ENCODE data around the gene DPY19L1.
"Not testable (repeated sequence)": the region's sequence is repeated elsewhere in the genome, so short reads cannot be mapped to it uniquely, and the experiment has no call there.

The DPY19L1 gene

DNA sequence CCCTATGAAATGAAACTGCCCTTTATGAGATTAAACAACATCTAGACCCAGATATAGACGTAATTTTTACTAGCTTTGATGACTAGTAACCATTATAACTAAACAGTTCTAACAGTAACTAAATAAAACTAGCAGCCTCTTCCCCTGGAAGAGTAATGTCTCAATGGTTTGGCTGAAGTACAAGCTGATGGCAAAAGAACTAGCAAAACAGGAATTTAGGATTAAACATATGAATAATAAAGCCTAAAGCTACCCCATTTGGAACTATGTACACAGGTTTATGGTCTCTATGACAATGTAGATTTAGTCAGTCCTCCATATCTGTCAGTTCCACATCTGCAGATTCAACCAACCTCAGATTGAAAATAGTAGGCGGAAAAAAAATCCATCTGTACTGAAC is 6.4 kb downstream of the DPY19L1 start:
- DNase-seq: no peak

DNA sequence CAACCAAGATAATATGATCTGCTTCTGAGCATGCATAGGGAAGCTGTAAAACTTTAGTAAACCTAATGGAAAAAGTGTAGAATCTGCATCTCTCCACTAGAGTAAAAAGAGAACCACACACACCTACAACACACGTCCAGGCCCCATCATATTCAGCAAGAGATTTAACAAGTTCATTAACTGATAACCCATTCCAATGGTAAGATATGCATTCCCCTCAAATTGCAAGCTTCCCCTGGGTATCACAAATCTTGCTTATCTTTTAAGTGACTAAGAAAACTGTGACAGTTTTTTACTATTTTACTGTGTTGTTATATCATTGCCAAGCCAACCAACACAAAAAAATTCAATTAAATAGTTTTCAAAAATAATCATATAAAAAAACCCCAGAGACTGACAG is 8.0 kb downstream of the DPY19L1 start:
- DNase-seq: no peak

DNA sequence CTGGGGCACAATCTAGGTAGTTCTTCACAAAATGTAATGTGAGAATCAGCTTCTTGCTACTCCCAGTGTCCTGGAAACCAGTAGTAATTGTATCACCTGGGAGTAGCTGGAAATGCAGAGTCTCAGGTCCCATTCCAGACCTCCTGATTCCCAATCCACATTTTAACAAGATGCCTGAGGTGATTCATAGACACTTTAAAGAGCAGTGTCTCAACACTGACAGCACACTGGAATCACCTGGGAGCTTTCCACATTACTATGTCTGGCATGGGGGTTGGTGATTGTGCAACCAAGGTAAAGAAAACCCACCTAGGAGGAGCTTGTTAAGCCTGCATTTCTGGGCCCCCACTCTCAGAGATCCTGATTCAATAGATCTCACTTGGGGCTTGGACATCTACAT is 11.1 kb downstream of the DPY19L1 start:
- DNase-seq: no peak

DNA sequence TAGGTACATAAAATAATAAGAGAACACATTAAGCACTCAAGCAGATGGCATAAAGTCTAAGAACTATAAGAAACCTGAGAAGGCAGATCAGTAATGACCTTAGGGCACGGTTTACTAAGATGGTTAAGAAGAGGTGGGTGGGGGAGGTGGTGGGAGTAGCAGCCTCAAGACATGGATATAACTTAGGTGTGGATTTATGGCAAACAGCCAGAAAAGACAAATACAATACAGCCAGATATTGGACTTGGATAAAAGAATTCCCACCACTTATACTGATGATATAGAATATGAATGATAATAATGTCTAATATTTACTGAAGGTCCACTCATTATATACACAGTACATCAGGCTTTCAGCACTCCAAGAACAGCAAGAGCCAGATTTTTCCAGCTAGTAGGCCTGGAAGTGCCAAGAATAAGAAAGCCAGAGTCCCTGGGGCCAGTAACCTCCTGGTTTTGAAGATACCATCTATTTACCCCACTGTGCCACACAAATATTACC is 11.9 kb downstream of the DPY19L1 start:
- DNase-seq: no peak

DNA sequence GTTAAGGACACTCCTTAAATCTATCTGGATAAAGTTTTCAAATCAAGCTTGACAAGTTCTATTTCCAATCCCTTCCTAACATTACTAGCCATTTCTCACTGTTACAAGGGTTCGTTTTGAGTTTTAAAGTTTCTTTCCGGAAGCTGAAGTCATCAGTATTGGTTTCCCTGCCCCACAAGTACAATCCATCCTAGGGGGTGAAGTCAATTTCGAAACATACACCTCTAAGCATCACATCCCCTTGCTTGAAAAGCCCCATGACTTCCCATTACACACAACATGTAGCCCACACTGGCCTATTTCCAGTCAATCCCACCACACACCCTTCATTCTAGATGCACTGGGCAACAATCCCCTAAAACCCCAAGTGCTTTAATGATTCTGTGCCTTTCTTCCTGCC is 13.0 kb downstream of the DPY19L1 start:
- DNase-seq: no peak

DNA sequence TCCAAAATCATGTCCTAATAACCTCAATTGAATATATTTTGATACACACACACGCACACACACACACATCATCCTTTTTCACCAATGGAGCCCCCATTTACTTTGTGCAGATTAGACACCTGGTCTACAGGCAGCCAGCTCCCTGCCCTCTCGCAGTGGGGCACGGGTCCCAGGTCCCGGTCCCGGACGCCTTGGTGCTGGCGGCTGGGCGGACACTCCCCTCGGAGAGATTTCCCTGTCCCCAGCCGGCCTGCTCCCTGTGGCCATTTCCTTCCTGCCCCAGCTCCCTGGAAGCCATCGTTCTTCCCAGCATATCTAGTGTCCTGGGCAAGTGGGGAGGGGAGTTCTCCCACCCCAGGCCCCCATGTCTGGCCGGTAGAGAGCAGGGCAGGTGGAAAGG is 14.6 kb downstream of the DPY19L1 start:
- no peak for DNase-seq

DNA sequence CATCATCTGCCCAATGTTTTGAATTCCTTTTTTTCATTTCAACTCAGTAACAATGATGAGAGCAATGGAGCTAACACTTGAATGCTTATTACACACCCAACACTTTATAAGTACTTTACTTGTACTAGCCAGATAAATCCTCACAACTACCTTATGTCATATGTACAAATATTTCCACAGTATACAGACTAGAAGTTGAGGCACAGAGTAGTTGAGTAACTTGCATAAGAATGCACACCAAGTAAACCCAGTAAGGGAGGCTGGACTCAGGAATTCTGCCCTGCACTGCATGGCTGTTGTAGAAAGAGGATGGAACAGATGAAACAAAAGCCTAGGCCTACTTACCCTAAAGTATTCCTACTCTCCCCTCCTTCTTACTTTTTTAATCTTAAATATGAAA is 15.8 kb downstream of the DPY19L1 start:
- no peak for DNase-seq

DNA sequence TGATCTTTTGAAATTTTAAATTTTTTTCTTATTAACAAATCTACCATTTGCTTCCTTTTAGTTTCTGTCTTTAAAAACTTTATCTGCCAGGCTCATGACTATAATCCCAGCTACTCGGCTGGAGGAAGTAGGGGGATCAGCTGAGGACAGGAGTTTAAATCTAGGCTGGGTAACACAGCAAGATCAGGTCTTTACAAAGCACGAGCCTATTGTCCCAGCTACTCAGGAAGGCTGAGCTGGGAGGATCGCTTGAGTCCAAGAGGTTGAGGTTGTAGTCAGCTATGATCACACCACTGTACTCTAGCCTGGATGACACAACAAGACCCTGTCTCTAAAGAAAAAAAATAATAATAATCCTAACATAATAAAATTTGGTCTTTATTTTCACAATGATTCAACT is 17.5 kb downstream of the DPY19L1 start:
- DNase-seq: no peak

DNA sequence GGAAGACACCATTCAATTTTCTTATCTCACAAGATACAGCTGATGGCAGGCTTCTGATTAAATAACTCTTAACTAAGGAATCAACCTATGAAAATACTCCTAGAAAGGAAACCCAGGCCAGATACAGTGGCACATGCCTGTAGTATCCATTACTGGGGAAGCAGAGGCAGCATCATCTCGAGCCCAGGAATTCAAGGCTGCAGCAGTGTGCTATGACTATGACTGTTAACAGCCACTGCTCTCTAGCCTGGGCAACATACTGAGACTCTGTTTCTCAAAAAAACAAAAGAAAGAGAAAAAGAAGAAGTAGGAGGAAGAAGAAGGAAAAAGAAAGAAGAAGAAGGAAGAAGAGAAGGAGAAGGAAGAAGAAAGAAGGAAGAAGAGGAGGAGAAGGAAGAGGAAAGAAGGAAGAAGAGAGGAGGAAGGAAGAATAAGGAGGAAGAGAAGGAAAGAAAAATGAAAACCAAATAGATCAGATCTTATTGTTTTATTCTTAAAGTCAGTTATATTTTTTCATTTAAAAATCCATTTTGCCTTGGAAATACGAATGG is 18.0 kb downstream of the DPY19L1 start:
- DNase-seq: no peak

DNA sequence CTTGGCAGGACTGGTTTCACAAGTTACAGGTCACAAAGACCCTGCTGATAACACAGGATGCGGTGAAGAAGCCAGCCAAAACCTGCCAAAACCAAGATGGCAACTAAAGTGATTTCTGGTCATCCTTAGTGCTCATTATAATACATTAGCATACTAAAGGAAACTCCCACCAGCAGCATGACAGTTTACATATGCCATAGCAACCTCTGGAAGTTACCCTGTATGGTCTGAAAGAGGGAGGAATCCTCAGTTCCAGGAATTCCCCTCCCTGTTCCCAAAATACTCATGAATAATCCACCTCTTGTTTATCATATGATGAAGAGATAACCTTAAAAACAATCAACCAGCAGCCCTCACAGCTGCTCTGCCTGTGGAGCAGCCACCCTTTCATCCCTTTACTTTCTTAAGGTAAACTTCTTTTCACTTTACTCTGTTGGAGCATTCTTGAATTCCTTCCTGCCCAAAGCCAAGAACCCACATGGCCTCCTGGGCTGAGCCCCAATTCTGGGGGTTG is 21.9 kb downstream of the DPY19L1 start:
- no peak for DNase-seq

DNA sequence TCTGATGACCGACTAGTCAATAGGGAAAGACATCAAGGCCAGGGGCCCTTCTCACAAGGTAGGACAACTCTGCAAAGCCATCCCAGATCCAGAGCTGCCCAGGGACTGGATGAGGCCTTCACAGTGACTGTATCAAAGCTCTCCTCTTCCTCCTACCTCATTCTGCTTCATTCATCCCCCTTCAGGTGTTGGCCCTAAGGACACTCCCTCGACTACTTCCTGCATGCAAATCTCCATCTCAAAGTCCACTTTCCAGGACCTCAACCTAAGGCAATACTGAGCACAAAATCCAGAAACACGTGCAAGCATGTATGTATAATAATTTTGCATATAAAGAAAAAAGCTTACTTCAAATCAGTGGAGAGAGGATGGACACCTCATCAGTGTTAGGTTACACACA is 25.1 kb downstream of the DPY19L1 start:
- no peak for DNase-seq

DNA sequence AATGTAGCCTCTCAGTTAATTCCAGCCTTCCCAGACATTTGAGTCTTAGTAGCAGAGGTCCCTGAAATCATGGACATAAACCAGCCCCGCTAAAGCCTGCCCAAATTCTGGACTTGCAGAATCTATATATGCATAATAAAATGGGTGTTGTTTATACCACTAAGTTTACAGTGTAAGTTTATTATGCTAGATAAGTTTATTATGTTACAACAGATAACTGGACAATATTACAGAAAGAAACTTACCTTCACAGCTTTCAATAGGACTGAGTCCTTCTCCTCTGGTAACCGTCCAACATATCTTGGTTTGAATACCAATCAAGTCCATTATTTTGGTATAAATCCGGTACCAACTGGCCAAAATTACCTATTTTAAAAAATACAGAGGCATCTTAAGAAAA is 26.2 kb downstream of the DPY19L1 start:
- no peak for DNase-seq

DNA sequence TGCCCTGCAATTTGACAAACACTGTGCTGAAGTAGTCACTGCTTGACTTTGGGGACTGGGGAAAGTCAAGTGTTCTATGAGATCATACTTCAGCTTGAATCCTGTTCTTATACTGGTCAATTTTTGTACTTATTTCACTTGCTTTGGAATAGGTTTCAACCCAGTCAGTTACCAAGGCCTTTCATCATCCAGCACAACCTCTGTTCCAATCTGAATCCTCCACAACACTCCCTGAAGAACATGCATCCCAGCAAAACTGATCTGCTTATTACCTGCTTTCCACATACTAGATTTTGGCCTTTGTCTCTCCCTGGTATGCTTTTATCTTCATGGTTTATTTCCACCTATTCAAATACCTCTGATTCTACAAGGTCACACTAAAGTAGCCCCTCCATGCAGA is 29.5 kb downstream of the DPY19L1 start:
- DNase-seq: no peak

DNA sequence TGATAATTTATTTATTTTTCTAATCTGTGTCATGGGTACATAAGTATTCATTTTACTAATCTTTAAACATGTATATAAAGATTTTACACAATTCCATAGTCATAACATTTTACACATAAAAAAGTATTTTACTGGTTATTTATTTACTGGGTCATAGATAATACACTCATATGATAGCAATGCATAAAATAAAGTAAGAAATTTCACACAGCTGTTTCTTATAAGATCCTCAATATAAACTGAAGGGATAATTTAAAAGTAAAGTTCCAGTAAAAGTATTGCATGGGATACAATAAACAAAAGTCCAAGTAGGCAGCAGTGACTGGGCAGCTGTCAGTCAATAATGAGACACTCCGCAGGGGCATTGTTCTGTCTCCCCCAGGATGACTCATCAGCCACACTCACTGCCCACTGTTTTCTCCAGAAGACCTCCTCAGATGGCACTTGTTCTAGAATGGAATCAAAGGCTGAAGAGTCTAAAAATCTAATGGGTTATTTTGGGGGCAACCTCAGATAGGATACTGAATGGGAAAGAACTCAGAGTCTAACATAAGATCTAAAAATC is 32.7 kb downstream of the DPY19L1 start:
- DNase-seq: no peak

DNA sequence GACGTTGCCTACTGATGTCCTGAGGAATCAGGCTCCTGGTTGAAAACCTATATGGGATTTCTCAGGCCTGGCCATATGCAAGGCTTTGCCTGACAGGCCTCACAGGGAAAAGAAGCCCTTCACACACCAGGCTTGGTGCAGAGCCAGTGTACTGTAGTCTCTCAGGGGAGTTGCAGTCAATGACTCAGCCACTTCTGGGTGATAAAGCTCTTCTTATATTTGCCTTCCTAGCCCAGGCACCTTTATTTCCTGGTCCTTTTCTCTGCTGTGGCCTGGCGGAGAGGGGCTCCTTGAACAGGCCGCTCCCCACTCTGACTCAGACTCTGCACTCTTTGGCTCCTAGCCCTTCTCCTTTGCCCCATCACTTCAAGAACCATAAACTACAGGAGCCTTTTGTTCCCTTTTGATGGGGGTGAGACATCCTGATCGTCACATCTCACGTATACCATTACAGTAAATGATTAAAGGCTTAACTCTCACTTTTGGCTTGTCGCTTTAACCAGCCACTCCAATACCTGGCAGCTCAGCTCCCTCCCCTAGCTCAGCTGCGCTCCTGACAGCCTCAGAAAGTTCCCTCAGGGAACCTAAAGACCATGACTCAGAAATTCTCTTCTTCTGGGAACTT is 33.5 kb downstream of the DPY19L1 start:
- DNase-seq: peak; percentile 12

DNA sequence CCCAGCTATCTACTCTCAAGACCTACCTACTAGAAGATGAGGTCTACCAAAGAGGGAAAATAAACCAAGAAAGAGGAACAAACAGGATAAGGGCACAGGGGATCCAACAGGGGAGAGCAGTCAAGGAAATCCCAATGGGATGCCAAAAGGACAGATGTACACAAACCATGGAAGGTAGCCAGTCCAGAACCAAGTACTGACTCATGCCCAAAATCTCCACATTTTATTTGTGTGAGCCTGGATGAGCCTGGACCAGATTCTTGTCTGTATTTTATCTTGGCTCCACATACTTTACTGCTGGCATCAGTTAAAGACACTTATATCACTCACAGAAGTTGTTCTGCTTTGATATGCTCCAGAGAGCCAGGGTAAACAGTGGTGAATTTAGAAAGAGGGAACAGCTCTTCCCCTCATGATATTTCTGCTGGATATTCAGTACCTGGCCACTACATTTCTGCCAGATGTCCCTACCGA is 34.1 kb downstream of the DPY19L1 start:
- not testable (repeated sequence) for DNase-seq

DNA sequence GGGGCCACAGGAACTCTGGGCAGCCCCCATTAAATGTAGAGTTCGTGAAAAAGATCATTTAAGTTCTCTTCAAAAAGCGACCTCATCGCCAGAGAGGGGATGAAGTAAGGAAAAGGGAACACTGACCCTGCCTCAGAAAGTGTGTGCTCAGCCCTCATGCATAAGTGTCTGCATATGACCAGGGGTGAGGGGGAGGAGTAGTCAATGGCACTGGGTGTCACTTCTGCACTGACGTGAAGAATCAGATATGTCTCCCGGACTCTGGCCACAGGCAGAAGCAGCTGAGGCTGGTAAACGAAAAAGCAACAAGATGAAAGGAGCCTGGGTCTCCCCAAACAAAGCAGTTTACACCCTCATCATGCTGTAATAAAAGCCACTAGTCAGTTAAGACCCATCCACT is 39.0 kb downstream of the DPY19L1 start:
- DNase-seq: not testable (repeated sequence)

DNA sequence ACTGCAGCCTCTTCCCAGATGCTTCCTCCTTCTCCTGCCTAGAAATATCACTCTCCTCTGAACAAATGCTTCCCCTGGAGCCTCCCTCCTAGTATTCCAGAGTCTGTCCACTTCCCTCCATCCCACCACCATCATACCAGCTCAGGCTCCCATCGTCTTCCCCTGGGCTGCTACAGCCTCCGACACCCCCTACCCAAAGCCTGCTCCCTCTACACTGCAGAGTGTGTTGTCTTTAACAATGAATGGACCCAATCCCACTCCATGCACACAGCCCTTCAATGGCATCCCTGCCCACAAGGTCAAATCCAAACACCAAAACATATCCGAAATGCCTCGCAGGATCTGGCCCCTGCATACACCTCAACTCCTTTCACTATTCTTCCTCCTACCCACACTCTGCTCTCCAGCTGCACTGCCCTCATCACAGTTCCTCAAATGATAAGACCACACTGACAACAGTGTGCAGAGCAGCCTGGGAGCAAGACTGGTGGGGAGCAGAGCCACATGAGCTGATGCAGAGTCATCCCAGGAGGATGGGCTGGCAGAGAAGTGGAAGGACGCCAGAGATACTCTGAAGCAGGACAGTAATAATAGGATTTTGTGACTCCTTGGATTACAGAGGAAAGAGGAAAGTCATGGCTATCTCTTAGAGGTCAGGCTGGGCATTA is 40.7 kb downstream of the DPY19L1 start:
- DNase-seq: not testable (repeated sequence)

DNA sequence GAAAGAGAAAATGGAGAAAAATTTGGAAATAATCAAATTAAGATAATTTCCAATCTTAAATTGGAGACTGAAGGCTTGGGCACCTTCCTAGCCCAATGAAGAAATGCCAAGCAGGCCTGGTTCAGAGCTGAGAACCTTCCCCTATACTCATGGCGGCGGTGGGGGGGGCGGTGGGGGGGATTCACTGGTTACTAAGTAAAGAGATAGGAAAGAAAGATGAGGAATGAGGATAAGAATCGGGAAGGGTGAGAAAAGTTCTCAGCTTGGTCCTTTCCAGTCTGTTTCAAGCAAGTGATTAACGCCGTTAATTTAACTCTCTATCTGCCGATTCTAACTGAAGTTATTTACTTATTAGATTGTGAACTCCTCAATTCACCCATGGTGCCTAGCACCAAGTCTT is 41.5 kb downstream of the DPY19L1 start:
- no peak for DNase-seq

DNA sequence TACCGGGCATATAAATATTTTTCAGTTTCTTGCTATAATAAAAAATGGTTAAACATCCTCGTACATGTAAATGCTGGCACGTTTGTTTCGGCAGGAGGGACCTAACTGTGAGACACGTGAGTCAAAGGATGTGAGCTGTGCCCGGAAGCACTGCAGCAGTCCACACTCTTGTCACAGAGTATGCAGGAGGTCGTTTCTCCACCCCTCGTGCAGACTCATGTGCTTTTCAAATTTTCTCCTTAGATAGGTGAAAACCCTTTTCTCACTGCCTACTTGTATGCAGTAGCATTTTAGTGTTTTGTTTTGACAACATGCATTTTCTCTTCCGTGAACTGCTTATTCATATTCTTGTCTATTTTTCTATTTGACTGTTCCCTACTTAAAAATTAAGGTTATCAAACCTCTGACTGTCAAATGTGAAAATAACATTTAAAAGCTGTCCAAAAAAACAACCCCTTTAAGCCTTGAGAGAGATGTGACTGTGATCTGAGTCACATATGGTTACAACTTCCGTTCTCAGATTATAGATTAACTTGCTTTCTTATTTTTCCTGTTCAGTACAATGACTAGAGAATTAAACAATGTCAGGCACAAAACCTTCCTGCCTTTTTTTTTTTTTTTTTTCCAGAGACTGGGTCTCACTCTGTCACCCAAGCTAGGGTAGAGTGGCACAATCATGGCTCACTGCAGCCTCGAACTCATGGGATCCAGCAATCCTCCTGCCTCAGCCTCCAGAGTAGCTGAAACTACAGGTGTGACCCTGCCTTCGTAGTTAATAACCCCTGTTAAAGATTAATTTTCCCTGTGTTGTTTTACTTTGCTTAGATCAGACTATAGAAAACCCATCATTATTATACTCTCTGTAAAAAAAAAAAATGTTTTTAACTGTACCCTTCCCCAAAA is 45.1 kb downstream of the DPY19L1 start:
- no peak for DNase-seq

DNA sequence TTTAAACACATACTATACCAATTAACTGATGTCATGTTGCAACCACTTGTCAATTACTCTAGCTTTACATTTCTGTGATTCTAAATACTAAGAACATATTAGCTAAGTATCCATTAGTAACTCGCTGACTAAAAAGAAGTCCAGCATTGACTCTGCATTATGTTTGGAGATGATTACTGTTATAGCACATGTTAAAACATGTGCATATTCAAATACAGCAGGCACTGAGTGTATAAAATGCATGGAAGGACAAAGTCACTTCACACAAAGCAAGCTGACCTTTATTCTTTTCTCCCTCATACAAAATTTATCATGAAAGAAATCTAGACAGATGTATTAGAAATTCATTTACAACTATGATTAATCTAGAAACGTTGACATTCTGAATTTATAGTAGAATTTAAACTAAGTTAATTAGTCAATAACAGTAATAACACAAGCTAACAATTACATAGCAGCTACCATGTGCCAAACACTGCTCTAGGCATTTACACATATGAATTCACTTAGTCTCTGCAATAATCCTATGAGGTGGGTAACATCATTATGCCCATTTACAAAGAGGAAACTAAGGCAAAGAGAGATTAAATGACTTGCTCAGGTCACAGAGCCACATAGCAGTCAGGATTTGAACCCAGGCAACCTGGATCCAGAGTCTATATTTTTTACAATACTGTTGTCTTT is 48.7 kb downstream of the DPY19L1 start:
- DNase-seq: not testable (repeated sequence)

DNA sequence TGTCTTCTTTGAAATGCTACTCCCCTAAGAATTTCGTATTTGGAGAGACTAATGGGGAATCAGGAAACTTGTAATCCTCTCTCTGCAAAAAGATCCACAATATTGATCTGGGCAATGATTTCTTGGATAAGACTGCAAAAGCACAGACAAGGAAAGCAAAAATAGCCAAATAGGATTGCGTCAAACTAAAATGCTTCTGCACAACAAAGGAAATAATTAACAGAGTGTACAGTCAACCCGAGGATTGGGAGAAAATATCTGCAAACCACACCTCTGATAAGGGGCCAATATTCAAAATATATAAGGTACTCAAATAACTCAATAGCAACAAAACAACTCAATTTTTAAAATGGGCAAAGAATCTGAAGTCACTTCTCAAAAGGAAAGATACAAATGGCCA is 52.1 kb downstream of the DPY19L1 start:
- not testable (repeated sequence) for DNase-seq

Measured in retina (tissue), 1 donor.